ENCODE measurements around the gene SYNE2. TPM values are rescaled to one million over a fixed set of nuclear protein-coding genes. Genes with fewer than 3 reads are reported as not detected.
A peak's percentile ranks its signal among the peaks of the same experiment; 100 is the strongest.

SYNE2 gene
- total and polyA plus RNA-seq, 2 donors (not counting 3 experiments of a cell fraction or from before 2014, with no cell fraction given): 16.0 to 53.7 TPM

DNA sequence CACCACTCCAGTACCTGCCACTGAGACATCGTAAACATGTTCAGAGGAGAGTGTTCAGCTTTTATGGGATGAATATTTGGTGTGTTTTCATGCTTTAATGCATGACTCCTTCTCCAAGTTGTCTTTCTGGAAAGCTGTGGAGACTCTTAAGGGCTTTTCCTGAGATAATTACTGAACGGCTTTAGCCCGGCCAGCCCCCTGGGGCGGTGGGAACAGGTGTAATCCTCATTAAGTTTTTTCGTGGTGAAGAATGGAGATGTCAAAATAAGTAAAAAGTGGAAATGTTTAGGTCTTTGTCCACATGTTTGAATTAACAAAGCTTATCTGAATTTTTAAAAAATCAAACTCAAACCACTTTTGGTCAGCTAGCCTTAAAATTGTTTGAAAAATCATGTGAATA lies 1.5 kb downstream of the SYNE2 start:
- peak overlapping the region; percentile 23 for H2AFZ ChIP-seq (ENCODE audit: low read depth, low read length)
- CTCF ChIA-PET: interaction anchor here (1.0 to 2.9 kb wide), 9 partner anchors 9 to 449 kb away, joined by 3 to 12 read pairs (median 4); no protein-coding TSS in a partner anchor
- TSS peak; percentile 26 for BruUV-seq (replicated peaks)
- peaks cover 13% of the 10 kb centered on the region for H3K79me2 ChIP-seq (ENCODE audit: control insufficient read depth, insufficient read depth, low read length)
- peak overlapping the region; percentile 80 for H3K9ac ChIP-seq (replicated peaks; ENCODE audit: extremely low read depth, insufficient read depth, low read length)
- no peaks in the 10 kb centered on the region for H3K9me3 ChIP-seq (replicated peaks; ENCODE audit: control insufficient read depth, insufficient read depth, low read length)
- no peak for DNase-seq (ENCODE audit: low read depth, low spot score)
- peak overlapping the region; percentile 91 for H3K4me2 ChIP-seq (ENCODE audit: insufficient read depth, low read length)
- no peaks in the 10 kb centered on the region for H3K36me3 ChIP-seq (ENCODE audit: control insufficient read depth in 2 of 2, extremely low read depth in 1 of 2, insufficient read depth in 2 of 2, low read length in 2 of 2)
- POLR2A ChIA-PET: no interaction called here
- H3K4me3 ChIP-seq (replicated peaks in 1 of 3; ENCODE audit: insufficient read depth in 1 of 3, low read depth in 1 of 3, low read length in 3 of 3): peak overlapping the region; percentile 66 to 77 (median 77)
- no peak overlapping the region for H3K27ac ChIP-seq (ENCODE audit: insufficient read depth, low read depth, low read length)
- intact Hi-C loops (cut with micrococcal nuclease) (loop anchor here (5.0 to 10.0 kb wide), 3 partner anchors 140 to 530 kb away; partner anchors contain the start of genes MTHFD1 and WDR89), dilution Hi-C loops (cut with MboI; ENCODE audit: extremely low pct_ligation_motif_present, low sequenced_read_pairs) (no loop called here)
- peak; percentile 26 for FAIRE-seq
- no peaks in the 10 kb centered on the region for H3K27me3 ChIP-seq (ENCODE audit: control insufficient read depth in 2 of 2, insufficient read depth in 2 of 2, low read length in 2 of 2)
- H4K20me1 ChIP-seq (replicated peaks; ENCODE audit: control insufficient read depth, extremely low read depth, insufficient read depth, low read length): no peaks in the 10 kb centered on the region
- TF ChIP-seq GATA2 (IDR thresholded peaks at IDR 0.05; ENCODE audit: insufficient read depth, insufficient read length, low read depth, low read length) (no peak), POLR2AphosphoS5 (IDR thresholded peaks at IDR 0.05; ENCODE audit: insufficient read depth, low read depth, low read length) (no peak), MYC (IDR thresholded peaks at IDR 0.05; ENCODE audit: low read depth, low read length) (no peak), JUN (IDR thresholded peaks at IDR 0.05; ENCODE audit: borderline replicate concordance, insufficient read depth, insufficient read length, low read depth) (no peak), FOS (IDR thresholded peaks at IDR 0.05; ENCODE audit: borderline replicate concordance, insufficient read depth, low read length) (no peak), EZH2 (IDR thresholded peaks at IDR 0.05; ENCODE audit: borderline replicate concordance, low read depth, low read length, severe bottlenecking) (no peak), POLR2A (IDR thresholded peaks at IDR 0.05; ENCODE audit: low read depth, low read length) (no peak), CTCF (IDR thresholded peaks at IDR 0.05; ENCODE audit: extremely low read depth in 1 of 2, insufficient read depth in 1 of 2, low read depth in 1 of 2, low read length in 2 of 2) (no peak)
- TF ChIP-seq, protein P1, sequence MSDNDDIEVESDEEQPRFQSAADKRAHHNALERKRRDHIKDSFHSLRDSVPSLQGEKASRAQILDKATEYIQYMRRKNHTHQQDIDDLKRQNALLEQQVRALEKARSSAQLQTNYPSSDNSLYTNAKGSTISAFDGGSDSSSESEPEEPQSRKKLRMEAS (IDR thresholded peaks at IDR 0.05; ENCODE audit: insufficient read depth, insufficient read length): no peak
- H3K9me1 ChIP-seq (replicated peaks; ENCODE audit: control insufficient read depth, extremely low read depth, insufficient read depth, low read length): no peaks in the 10 kb centered on the region
- H3K4me1 ChIP-seq (ENCODE audit: control insufficient read depth, extremely low read depth, insufficient read depth, low read length): peaks cover 10% of the 10 kb centered on the region

Data from endothelial cell of umbilical vein (primary cell).